ENCODE results near the gene ROM1. TPM values are rescaled to one million over a fixed set of nuclear protein-coding genes. Genes with fewer than 3 reads are reported as not detected.

Gene ROM1
- total RNA-seq, 1 donor from 2014 or later = not detected

DNA sequence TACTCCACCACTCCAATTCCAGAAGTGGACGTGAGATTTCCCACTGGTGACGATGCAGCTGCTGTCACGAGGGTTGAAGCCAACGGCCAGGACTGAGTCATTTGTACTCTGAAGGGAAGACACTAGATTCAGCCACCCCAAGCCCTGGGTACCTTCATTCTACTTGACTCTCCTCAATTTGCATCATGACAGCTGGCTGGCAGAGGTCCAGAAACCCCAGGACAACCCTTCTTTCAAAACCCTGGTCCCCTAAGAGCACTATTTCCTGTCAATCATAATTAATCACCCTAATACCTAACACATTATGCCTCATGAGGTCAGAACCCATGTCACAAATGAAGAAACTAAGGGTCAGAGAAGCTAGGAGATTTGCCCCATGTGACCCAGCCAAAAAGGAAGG, 5.3 kb upstream of the ROM1 start:
- intact Hi-C loops (cut with DNase I) = no loop called here
- peaks cover 40 to 57% of the 10 kb centered on the region in 2 donors for H3K36me3 ChIP-seq
- TF ChIP-seq, protein P1, sequence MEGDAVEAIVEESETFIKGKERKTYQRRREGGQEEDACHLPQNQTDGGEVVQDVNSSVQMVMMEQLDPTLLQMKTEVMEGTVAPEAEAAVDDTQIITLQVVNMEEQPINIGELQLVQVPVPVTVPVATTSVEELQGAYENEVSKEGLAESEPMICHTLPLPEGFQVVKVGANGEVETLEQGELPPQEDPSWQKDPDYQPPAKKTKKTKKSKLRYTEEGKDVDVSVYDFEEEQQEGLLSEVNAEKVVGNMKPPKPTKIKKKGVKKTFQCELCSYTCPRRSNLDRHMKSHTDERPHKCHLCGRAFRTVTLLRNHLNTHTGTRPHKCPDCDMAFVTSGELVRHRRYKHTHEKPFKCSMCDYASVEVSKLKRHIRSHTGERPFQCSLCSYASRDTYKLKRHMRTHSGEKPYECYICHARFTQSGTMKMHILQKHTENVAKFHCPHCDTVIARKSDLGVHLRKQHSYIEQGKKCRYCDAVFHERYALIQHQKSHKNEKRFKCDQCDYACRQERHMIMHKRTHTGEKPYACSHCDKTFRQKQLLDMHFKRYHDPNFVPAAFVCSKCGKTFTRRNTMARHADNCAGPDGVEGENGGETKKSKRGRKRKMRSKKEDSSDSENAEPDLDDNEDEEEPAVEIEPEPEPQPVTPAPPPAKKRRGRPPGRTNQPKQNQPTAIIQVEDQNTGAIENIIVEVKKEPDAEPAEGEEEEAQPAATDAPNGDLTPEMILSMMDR (IDR thresholded peaks at IDR 0.05) = no peak
- H3K27me3 ChIP-seq = no peaks in the 10 kb centered on the region
- no peak overlapping the region for H3K4me3 ChIP-seq
- no peaks in the 10 kb centered on the region for H3K9me3 ChIP-seq
- H3K27ac ChIP-seq = no peak overlapping the region
- DNase-seq (ENCODE audit: low spot score in 2 of 2) = no peak
- H3K4me1 ChIP-seq = peaks cover 11 to 27% of the 10 kb centered on the region in 2 donors

DNA sequence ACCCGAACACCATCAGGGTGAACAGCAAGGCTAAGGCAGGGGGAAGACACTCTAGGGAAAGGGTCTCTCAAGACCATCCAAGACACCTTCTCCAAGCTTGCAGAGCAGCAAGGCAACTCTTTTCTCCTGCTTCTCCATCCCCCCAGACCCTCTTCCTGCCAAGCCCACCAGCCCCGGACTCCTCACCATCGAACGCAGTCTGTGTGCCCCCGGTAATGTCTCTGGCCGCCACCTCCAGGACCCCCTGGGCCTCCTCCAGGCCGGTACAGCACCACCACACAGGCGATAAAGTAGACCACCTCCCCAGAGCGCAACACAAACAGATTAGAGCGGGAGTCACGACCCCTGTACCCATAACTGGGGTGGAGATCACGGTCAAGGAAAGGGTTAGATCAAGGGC, 4.3 kb upstream of the ROM1 start:
- DNase-seq (ENCODE audit: low spot score in 2 of 2) = no peak
- TF ChIP-seq, protein P1 (IDR thresholded peaks at IDR 0.05) = no peak
- H3K4me3 ChIP-seq = no peak overlapping the region
- H3K27ac ChIP-seq = no peak overlapping the region
- intact Hi-C loops (cut with DNase I) = no loop called here
- H3K9me3 ChIP-seq = no peaks in the 10 kb centered on the region
- peaks cover 40 to 55% of the 10 kb centered on the region in 2 donors for H3K36me3 ChIP-seq
- H3K4me1 ChIP-seq = peaks cover 11 to 28% of the 10 kb centered on the region in 2 donors
- H3K27me3 ChIP-seq = no peaks in the 10 kb centered on the region

DNA sequence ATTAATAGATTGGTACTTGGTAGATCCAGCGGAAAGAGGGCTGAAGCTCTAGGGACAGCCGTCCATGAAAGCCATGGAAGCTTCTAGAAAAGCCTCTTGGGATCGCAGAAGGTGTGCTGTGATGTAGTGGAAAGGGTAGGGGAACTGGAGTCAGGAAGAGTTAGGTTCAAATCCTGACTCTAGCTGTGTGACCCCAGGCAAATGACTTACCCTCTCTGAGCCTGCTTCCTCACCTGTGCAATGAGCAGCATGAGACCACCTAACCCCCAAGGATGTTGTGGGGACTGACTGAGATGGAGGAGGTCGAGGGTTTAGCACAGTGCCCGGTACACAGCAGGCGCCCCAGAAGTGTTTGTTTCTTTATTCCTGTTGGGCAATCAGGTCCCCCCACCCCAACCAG, 2.7 kb upstream of the ROM1 start:
- no peaks in the 10 kb centered on the region for H3K9me3 ChIP-seq
- peak overlapping the region in 1 of 2 donors; percentile 98 for H3K27ac ChIP-seq
- H3K4me1 ChIP-seq = peaks cover 11 to 27% of the 10 kb centered on the region in 2 donors
- intact Hi-C loops (cut with DNase I) = loop anchor here (5.0 kb wide), 1 partner anchor 222 kb away; the partner anchor contains the start of genes STX5 and TEX54
- no peaks in the 10 kb centered on the region for H3K27me3 ChIP-seq
- DNase-seq (ENCODE audit: low spot score in 2 of 2) = no peak
- H3K36me3 ChIP-seq = peaks cover 42 to 52% of the 10 kb centered on the region in 2 donors
- TF ChIP-seq, protein P1 (IDR thresholded peaks at IDR 0.05) = no peak
- H3K4me3 ChIP-seq = no peak overlapping the region

DNA sequence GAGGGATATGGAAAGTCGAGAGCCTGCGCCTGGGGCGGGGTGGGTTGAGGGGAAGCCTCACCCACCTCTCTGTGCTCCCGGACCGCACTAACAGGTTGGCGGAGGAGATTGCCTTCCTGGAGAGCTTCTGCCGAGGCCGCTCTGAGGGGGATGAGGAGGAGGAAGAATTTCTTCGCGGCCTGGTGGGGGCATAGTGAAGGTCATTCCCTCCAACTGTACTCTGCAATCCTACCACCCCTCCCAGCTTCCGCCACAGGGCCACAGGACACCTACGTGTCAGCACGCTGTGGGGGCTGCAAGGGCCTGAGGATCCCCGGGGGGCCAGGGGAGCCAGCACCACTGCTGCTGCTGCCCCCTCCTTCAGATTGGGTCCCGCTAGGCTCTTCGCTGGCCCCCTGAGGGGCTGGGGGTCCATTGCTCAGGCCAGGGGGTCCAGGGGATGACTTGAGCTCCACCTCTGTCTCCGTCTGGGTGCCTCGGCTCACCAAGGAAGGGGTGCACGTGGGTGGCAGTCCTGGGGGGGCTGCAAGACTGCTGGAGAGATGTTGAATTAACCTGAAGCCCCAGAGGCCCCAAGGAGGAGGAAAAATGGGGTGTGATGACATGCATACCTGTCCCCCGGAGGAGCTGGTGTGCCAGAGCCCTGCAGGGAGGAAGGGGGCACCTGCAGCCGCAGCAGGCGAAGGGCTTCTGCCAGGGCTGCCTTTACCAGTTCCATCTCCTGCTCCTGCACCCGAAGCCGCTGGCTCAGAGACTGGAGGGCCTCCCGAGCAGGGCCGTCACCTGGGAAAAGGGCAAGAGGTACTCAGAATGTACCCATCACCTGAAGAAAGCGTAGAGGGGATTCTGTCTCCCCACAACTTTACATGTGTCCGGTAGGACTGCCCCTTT, 2.0 kb upstream of the ROM1 start:
- Histone ChIP-seq H3K4me3 (peak overlapping the region; percentile 82 to 92), H3K4me1 (peaks cover 11 to 27% of the 10 kb centered on the region in 2 donors), H3K27ac (peak overlapping the region; percentile 98 to 99), H3K9me3 (no peaks in the 10 kb centered on the region), H3K36me3 (peaks cover 40 to 48% of the 10 kb centered on the region in 2 donors), H3K27me3 (no peaks in the 10 kb centered on the region)
- TF ChIP-seq, protein P1 (IDR thresholded peaks at IDR 0.05) = no peak
- intact Hi-C loops (cut with DNase I) = loop anchor here (5.0 kb wide), 1 partner anchor 221 kb away; the partner anchor contains the start of genes STX5 and TEX54
- no peak for DNase-seq (ENCODE audit: low spot score in 2 of 2)

DNA sequence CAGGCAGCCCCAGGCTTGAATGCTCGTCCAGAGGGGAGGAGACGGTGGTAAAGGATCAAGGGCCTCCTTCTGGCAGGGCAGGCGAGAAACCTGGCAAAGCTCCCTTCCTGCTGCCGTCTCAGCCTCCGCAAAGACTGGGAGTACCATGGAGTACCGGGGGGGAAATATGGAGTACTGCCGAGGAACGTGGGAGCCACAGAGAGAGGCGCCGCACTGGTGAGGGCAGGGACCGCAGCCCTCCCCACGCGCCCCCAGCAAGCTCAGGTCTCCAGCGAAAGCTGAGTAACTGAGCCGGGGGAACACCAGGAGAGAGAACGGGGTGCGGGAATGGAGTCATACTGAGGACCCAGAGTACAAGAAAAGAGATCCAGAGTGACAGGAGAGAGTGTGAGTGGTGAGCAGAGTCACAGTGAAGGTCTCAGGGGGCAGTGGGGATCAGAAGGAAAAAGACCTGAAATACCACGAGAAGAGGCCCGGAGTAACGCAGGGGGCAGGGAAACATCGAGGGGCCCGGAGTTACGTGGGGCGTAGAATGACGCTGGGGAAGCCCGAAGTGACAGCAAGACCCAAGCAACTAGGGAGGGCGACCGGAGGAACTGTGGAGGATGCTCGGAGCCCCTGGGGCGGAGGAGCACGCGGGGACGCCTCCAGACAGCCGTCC, 1.2 kb upstream of the ROM1 start:
- peaks cover 45 to 50% of the 10 kb centered on the region in 2 donors for H3K36me3 ChIP-seq
- H3K27ac ChIP-seq = peak overlapping the region; percentile 98 to 99
- H3K9me3 ChIP-seq = no peaks in the 10 kb centered on the region
- peak in 1 of 2 donors; percentile 78 for DNase-seq (ENCODE audit: low spot score in 2 of 2)
- TF ChIP-seq, protein P1 (IDR thresholded peaks at IDR 0.05) = no peak
- no peaks in the 10 kb centered on the region for H3K27me3 ChIP-seq
- peaks cover 11 to 27% of the 10 kb centered on the region in 2 donors for H3K4me1 ChIP-seq
- intact Hi-C loops (cut with DNase I) = loop anchor here (1.0 to 5.0 kb wide), 5 partner anchors 10 to 220 kb away; partner anchors contain the start of genes C11orf98, CSKMT, INTS5 and STX5
- peak overlapping the region; percentile 82 to 92 for H3K4me3 ChIP-seq
